ENCODE results near the gene THSD4.

THSD4 gene

DNA sequence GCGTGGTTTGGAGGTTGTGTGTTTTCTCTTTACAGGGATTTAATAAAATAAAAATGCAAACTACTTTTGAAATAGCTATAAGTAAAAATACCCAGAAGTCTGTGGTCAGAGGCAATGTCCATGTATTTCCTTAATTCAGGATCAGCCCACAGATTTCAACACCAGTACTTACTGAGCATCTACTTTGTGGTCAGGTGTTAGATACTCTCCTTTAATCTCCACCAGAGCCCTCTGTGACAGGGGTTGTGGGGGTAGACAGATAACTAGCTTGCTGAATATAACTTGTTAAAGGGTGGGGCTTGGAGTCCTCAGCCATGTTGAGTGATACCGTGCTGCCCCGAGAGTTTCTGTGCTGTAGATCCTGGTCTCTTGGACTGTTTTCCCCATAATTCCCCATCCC is 451.0 kb downstream of the THSD4 start:
- DNase-seq = no peak

GRCh38 chr15:71567173-71567572 is 451.9 kb downstream of the THSD4 start:
- no peak for DNase-seq

DNA sequence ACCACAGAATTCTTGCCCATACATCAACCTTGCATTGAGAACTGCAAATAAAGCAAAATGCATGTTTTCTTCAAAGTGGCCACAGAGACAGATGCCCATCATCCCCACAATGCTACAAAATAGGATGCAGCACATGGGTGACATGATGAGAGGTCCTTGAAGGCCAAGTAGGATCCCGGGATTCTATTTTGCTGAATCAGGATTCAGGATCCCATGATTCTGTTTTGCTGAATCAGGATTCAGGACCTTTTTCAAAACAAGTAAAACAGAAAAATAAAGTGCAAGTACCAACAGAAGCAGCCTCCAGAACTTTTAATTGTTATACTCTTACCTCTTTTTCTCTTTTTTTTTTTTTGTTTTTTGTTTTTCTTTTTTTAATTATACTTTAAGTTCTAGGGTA is 453.0 kb downstream of the THSD4 start:
- DNase-seq = no peak

DNA sequence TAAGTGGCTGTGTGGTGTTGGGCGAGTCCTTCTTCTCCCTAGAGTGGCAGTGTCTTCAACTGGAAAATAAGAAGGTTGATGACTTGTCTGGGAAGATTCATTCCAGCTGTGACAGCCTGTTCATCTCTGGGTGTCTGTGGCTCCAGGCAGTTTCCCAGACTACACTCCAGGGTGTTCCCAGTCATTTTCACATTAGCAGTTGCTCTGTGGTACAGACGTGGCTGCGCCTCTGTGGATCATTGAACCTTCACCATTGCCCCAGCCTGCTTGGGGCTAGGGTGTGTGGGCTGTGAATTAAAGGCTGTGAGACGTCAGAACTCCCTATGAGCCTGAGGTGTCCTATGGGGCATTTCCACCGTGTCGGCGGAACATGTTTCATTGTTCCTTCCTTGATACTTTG is 455.5 kb downstream of the THSD4 start:
- no peak for DNase-seq

- DNase-seq = no peak
Observed at GRCh38 chr15:71571641-71572040, 456.4 kb downstream of the THSD4 start.

- no peak for DNase-seq
Observed at GRCh38 chr15:71572452-71573053, 457.3 kb downstream of the THSD4 start.

DNA sequence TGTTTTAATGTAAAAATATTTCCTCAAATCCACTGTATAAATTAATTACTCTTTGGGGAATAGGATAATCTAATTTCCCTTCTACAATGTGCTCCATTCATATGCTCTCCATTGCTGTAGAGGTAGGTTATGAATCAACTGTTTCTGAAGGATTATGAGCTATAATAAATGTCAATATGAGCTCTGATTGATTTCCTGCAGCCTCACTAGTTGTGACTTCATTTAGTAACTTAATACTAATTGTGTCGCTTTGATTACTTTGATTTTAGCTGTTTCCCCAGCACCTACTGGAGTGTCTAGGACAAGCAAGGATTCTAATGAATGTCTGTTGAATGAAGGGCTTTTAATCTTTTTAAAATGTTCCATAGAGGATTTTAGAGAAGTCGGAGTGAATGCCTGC is 458.3 kb downstream of the THSD4 start:
- no peak for DNase-seq

DNA sequence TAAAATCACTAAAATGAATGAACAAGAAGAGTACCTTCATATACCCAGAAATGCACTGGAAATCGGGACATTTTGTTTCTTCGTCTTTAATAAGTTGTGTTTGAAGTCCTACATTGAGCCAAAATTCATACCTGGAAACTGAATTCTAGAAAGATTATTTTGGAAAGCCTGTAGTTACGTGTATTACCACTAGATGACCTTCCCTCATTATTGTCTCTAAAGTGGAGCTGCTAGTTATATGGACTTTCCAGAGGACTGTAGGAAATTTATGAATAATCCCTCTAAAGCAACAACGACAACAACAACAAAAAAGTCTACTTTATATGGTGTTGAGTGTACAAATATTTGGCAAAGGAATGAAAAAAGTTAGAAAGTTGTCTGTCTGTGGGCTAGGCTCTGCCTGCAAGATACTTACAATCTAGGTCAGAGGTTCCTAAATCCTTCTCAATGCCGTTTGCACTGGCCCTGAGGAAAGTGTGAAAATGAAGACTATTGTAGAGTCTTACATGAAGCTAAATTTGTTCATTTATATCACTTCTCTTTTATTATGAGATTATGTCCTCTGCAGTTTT is 460.3 kb downstream of the THSD4 start:
- no peak for DNase-seq

GRCh38 chr15:71577071-71577470 is 461.8 kb downstream of the THSD4 start:
- no peak for DNase-seq

DNA sequence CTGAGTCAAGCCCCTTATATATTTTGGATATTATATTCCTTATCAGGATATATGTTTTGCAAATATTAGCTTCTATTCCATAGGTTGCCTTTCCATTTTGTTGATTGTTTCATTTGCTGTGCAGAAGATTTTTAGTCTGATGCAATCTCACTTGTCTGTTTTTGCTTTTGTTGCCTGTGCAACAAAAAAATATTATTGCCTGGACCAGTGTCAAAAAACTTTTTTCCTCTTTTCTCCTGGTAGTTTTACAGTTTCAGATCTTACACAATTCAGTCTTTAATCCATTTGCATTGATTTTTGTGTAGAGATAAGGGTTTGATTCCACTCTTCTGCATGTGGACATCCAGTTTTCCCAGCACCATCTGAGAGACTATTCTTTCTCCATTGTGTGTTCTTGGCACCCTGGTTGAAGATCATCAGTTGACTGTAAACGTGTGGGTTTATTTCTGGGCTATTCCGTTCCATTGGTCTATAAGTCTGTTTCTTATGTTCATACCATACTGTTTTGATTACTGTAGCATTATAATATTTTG is 466.2 kb downstream of the THSD4 start:
- no peak for DNase-seq

GRCh38 chr15:71585159-71585558 is 469.9 kb downstream of the THSD4 start:
- no peak for DNase-seq

- no peak for DNase-seq
Observed at GRCh38 chr15:71586463-71586862, 471.2 kb downstream of the THSD4 start.

- no peak for DNase-seq
Observed at GRCh38 chr15:71588746-71589145, 473.5 kb downstream of the THSD4 start.

DNA sequence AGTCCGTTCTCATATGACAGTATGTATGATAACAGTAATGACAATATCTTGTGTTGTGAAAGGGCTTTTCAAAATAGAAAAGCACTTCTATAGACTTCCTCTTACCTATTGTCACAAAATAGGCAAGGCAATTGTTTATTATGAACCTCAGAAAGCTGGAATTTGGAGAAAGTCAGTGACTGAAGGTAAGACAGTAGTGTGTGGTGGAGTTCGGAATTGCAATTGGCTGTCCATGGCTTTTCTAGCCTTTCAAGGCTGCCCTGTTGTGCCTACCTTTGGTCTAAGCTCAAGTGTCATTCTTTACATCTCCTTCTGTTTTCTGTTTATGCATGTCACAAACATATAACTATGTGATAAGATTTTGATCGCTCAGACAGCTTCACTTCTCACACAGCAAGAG is 475.8 kb downstream of the THSD4 start:
- DNase-seq = no peak

- no peak for DNase-seq
Observed at GRCh38 chr15:71592203-71592602, 476.9 kb downstream of the THSD4 start.

DNA sequence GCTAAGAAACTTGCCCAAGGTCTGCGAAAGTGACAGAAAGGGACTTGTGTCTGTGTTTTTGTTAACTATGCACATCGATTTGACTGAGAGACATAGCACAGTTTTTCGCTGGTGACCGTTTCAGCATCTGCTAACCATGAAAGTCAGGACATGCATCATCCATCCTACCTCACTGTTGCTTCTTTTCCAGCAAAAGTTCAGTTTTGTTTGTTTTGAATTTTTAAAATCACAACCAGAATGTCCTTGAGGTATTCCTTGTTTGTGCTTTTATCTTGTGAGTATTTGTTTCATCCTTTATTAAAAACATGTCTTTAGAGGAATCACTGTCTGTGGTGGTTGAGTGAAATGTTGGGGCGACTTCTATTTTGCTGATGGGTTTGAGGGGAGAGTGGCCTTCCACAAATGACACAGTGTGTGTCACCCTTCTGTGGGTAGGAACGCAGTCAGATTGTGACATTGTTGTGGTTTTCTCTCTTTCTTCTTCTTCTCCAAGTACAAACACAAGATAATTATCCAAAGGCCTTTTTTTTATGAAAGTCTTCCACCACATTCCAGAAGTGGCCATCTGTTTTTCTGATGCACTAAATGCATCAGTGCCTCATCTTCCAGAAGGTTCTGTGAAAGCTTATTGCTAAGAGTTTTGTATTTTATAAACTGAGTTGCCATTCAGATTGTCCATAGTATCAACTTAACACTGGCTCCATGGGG is 480.7 kb downstream of the THSD4 start:
- no peak for DNase-seq

- no peak for DNase-seq
Observed at GRCh38 chr15:71596672-71597071, 481.4 kb downstream of the THSD4 start.

- DNase-seq = no peak
Observed at GRCh38 chr15:71597126-71597525, 481.9 kb downstream of the THSD4 start.

DNA sequence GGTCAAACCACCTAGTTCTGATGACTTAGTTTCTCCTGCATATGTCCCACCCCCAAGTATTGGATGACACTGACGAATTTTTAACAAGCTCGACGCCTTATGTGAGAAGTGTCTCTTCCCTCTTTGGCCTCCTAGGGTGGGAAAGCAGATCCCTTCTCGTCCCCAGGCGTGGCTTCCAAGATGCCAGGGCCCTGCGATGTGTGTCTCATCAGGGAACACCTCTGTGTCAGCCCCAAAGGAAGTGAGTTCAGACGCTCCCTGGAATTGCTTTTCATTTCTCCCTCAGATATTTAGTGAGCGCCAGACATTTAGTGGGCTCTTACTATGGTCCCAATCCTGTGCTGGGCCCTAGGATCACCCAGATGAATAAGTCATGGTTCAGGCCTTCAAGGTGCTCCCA is 482.4 kb downstream of the THSD4 start:
- no peak for DNase-seq

GRCh38 chr15:71598741-71599140 is 483.5 kb downstream of the THSD4 start:
- no peak for DNase-seq

- DNase-seq = no peak
Observed at GRCh38 chr15:71599418-71600151, 484.3 kb downstream of the THSD4 start.

- no peak for DNase-seq
Observed at GRCh38 chr15:71600237-71600636, 485.0 kb downstream of the THSD4 start.

- no peak for DNase-seq
Observed at GRCh38 chr15:71601038-71601834, 486.0 kb downstream of the THSD4 start.
